Measurements from ENCODE around the gene ZNF574. TPM values are rescaled to one million over a fixed set of nuclear protein-coding genes. Genes with fewer than 3 reads are reported as not detected.

The ZNF574 gene
- total RNA-seq, 1 experiment from 2014 or later, result 24.6 TPM

DNA sequence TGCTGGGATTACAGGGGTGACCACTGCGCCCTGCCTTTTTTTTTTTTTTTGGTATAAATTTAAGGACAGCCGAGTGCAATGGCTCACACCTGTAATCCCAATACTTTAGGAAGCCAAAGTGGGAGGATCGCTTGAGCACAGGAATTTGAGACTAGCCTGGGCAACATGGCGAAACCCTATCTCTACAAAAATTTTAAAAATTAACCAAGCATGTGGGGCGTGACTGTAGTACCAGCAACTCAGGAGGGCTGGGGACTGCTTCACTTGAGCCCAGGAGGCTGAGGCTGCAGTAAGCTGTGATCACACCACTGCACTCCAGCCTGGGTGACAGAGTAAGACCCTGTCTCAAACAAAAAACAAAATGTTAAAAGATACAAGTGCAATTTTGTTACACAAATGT is 21.5 kb downstream of the ZNF574 start:
- RAD21 ChIA-PET (ENCODE audit: low non-redundant PET in 1 of 2, low total read pairs in 2 of 2, uncharacterized antibody in 2 of 2, unreplicated experiment in 2 of 2), result no interaction called here
- no peaks in the 10 kb centered on the region for H3K9me2 ChIP-seq (ENCODE audit: insufficient read depth)
- H3K36me3 ChIP-seq (ENCODE audit: control insufficient read depth in 1 of 2, insufficient read depth in 2 of 2, low read length in 2 of 2), result no peaks in the 10 kb centered on the region
- POLR2A ChIA-PET, result no interaction called here
- H2AFZ ChIP-seq (ENCODE audit: low read depth, low read length, poor library complexity, severe bottlenecking), result no peak overlapping the region
- no peak overlapping the region for H3K9ac ChIP-seq (ENCODE audit: low read length)
- ATAC-seq, result no peak
- H3K27me3 ChIP-seq (ENCODE audit: insufficient read depth, low read length), result no peaks in the 10 kb centered on the region
- no TSS peak for BruUV-seq (replicated peaks)
- peaks cover 24 to 30% of the 10 kb centered on the region in 2 experiments for H3K4me1 ChIP-seq (ENCODE audit: control insufficient read depth in 1 of 2, insufficient read depth in 2 of 2, low read length in 2 of 2)
- TF ChIP-seq, protein P1, sequence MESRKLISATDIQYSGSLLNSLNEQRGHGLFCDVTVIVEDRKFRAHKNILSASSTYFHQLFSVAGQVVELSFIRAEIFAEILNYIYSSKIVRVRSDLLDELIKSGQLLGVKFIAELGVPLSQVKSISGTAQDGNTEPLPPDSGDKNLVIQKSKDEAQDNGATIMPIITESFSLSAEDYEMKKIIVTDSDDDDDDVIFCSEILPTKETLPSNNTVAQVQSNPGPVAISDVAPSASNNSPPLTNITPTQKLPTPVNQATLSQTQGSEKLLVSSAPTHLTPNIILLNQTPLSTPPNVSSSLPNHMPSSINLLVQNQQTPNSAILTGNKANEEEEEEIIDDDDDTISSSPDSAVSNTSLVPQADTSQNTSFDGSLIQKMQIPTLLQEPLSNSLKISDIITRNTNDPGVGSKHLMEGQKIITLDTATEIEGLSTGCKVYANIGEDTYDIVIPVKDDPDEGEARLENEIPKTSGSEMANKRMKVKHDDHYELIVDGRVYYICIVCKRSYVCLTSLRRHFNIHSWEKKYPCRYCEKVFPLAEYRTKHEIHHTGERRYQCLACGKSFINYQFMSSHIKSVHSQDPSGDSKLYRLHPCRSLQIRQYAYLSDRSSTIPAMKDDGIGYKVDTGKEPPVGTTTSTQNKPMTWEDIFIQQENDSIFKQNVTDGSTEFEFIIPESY (IDR thresholded peaks at IDR 0.05; ENCODE audit: extremely low read depth, insufficient replicate concordance, low read length), result no peak
- TF ChIP-seq, protein P2, sequence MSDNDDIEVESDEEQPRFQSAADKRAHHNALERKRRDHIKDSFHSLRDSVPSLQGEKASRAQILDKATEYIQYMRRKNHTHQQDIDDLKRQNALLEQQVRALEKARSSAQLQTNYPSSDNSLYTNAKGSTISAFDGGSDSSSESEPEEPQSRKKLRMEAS (IDR thresholded peaks at IDR 0.05), result no peak
- no peak for TF ChIP-seq ZFX (IDR thresholded peaks at IDR 0.05)
- no peak for TF ChIP-seq TCF7L2 (IDR thresholded peaks at IDR 0.05; ENCODE audit: borderline replicate concordance, extremely low read depth, insufficient read depth, insufficient read length)
- no peak for TF ChIP-seq YY1 (IDR thresholded peaks at IDR 0.05; ENCODE audit: extremely low read depth, insufficient replicate concordance, low read depth, low read length)
- no peak for TF ChIP-seq POLR2A (IDR thresholded peaks at IDR 0.05; ENCODE audit: borderline replicate concordance, extremely low read depth, insufficient read depth, insufficient read length)
- TF ChIP-seq ELF1 (IDR thresholded peaks at IDR 0.05; ENCODE audit: borderline replicate concordance, low read depth), result no peak
- TF ChIP-seq EZH2phosphoT487 (IDR thresholded peaks at IDR 0.05; ENCODE audit: borderline replicate concordance), result no peak
- TF ChIP-seq CBX3 (IDR thresholded peaks at IDR 0.05; ENCODE audit: low read depth), result no peak
- TF ChIP-seq, protein P3, sequence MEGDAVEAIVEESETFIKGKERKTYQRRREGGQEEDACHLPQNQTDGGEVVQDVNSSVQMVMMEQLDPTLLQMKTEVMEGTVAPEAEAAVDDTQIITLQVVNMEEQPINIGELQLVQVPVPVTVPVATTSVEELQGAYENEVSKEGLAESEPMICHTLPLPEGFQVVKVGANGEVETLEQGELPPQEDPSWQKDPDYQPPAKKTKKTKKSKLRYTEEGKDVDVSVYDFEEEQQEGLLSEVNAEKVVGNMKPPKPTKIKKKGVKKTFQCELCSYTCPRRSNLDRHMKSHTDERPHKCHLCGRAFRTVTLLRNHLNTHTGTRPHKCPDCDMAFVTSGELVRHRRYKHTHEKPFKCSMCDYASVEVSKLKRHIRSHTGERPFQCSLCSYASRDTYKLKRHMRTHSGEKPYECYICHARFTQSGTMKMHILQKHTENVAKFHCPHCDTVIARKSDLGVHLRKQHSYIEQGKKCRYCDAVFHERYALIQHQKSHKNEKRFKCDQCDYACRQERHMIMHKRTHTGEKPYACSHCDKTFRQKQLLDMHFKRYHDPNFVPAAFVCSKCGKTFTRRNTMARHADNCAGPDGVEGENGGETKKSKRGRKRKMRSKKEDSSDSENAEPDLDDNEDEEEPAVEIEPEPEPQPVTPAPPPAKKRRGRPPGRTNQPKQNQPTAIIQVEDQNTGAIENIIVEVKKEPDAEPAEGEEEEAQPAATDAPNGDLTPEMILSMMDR (IDR thresholded peaks at IDR 0.05 in 2 of 3, conservative IDR thresholded peaks at IDR 0.05 in 1 of 3; ENCODE audit: borderline replicate concordance in 1 of 3, insufficient read depth in 1 of 3, low read depth in 2 of 3, low read length in 2 of 3), result no peak
- TF ChIP-seq EZH2 (IDR thresholded peaks at IDR 0.05), result no peak
- TF ChIP-seq ZNF274 (IDR thresholded peaks at IDR 0.05; ENCODE audit: low read depth, low read length), result no peak
- no peak for DNase-seq (ENCODE audit: low read depth, low spot score)
- CTCF ChIA-PET, result no interaction called here
- intact Hi-C loops (cut with micrococcal nuclease), result loop anchor here (10.0 kb wide), 1 partner anchor 103 kb away; the partner anchor contains the start of gene ATP1A3
- no peaks in the 10 kb centered on the region for H3K79me2 ChIP-seq (ENCODE audit: insufficient read depth, low read length)
- H3K4me2 ChIP-seq (ENCODE audit: low read length), result no peak overlapping the region
- no peaks in the 10 kb centered on the region for H4K20me1 ChIP-seq (ENCODE audit: insufficient read depth)
- no peak overlapping the region for H3K4me3 ChIP-seq (replicated peaks in 1 of 2; ENCODE audit: low read depth in 1 of 2, low read length in 2 of 2)
- H3K27ac ChIP-seq (ENCODE audit: low read depth, low read length), result no peak overlapping the region
- no peaks in the 10 kb centered on the region for H3K9me3 ChIP-seq (ENCODE audit: control insufficient read depth in 1 of 2, insufficient read depth in 1 of 2, low read depth in 1 of 2, low read length in 2 of 2)

Data from HCT116 (cell line).